ENCODE results near the gene PRKAG1.
A peak's percentile ranks its signal among the peaks of the same experiment; 100 is the strongest.

GRCh38 chr12:48996794-48997718 lies 21.5 kb downstream of the PRKAG1 start:
- TF ChIP-seq CTCF (IDR thresholded peaks at IDR 0.05), result peak; percentile 28 to 75 (median 68)
- TF ChIP-seq POLR2A (IDR thresholded peaks at IDR 0.05), result no peak

Measured in Peyer's patch (tissue), 4 donors.